GM23338 (cell line): ENCODE data around the gene ZMYM4. TPM values are rescaled to one million over a fixed set of nuclear protein-coding genes. Genes with fewer than 3 reads are reported as not detected.

ENCODE experiments used
- ATAC-seq: fragments of 200-7000 bp; cut with Tn5 transposase; 3 replicates; pipeline ENCODE4 v1.9.1; 2020
- DNase-seq: peaks from one replicate; pipeline ENCODE4 v3.0.0-alpha.2; 2015; ENCODE audit warnings: low spot score
- H2AFZ ChIP-seq: fragments of 200-600 bp; sonication (generic); 2 replicates; pipeline ENCODE4 v1.8.0; 2016; ENCODE audit warnings: antibody characterized with exemption, mild to moderate bottlenecking, moderate library complexity
- H3F3A ChIP-seq: fragments of 200-600 bp; sonication (generic); replicated peaks from 2 replicates; pipeline ENCODE4 v1.8.0; 2017; ENCODE audit warnings: antibody characterized with exemption, mixed run types, low read depth
- H3K27ac ChIP-seq: fragments of 200-600 bp; sonication (generic); 2 replicates; pipeline ENCODE4 v1.6.1; 2016; ENCODE audit warnings: low read depth
- H3K27me3 ChIP-seq: fragments of 200-600 bp; sonication (generic); 2 replicates; pipeline ENCODE4 v1.8.0; 2016; ENCODE audit warnings: mild to moderate bottlenecking, mixed run types, moderate library complexity; ENCODE audit not compliant: insufficient read depth
- H3K36me3 ChIP-seq: fragments of 200-600 bp; sonication (generic); 2 replicates; pipeline ENCODE4 v1.8.0; 2016; ENCODE audit warnings: mild to moderate bottlenecking; ENCODE audit not compliant: insufficient read depth
- H3K4me1 ChIP-seq: fragments of 200-600 bp; sonication (generic); 2 replicates; pipeline ENCODE4 v1.8.0; 2016; ENCODE audit warnings: mild to moderate bottlenecking, moderate library complexity; ENCODE audit not compliant: insufficient read depth
- H3K4me2 ChIP-seq: fragments of 200-600 bp; sonication (generic); 2 replicates; pipeline ENCODE4 v1.7.1; 2017; ENCODE audit warnings: mixed run types
- H3K4me3 ChIP-seq: fragments of 200-600 bp; sonication (generic); 2 replicates; pipeline ENCODE4 v1.6.1; 2016; ENCODE audit warnings: mixed run types
- H3K79me2 ChIP-seq: fragments of 200-600 bp; sonication (generic); replicated peaks from 2 replicates; pipeline ENCODE4 v1.8.0; 2017; ENCODE audit warnings: mild to moderate bottlenecking; ENCODE audit not compliant: insufficient read depth
- H3K9me2 ChIP-seq: fragments of 200-600 bp; sonication (generic); 2 replicates; pipeline ENCODE4 v1.8.0; 2017; ENCODE audit not compliant: insufficient read depth
- H4K20me1 ChIP-seq: fragments of 200-600 bp; sonication (generic); replicated peaks from 2 replicates; pipeline ENCODE4 v1.8.0; 2017; ENCODE audit warnings: mild to moderate bottlenecking; ENCODE audit not compliant: insufficient read depth
- H3K27ac Mint-ChIP-seq: 2 replicates; pipeline ENCODE4 v1.8.0; 2020; ENCODE audit warnings: inconsistent platforms, mild to moderate bottlenecking, moderate library complexity, mixed read lengths
- H3K27me3 Mint-ChIP-seq: 3 replicates; pipeline ENCODE4 v1.8.0; 2022; ENCODE audit warnings: low read depth, mild to moderate bottlenecking, moderate library complexity, mixed read lengths, inconsistent platforms; ENCODE audit not compliant: insufficient read depth, poor library complexity
- H3K36me3 Mint-ChIP-seq: 3 replicates; pipeline ENCODE4 v1.8.0; 2021; ENCODE audit warnings: low read depth, mild to moderate bottlenecking, inconsistent platforms, moderate library complexity, mixed read lengths
- H3K4me1 Mint-ChIP-seq: 3 replicates; pipeline ENCODE4 v1.8.0; 2020; ENCODE audit warnings: mild to moderate bottlenecking, inconsistent platforms, mixed read lengths
- H3K4me3 Mint-ChIP-seq: 3 replicates; pipeline ENCODE4 v1.8.0; 2021; ENCODE audit warnings: moderate library complexity, mild to moderate bottlenecking, inconsistent platforms, mixed read lengths
- H3K9me3 Mint-ChIP-seq: 3 replicates; pipeline ENCODE4 v1.8.0; 2020; ENCODE audit warnings: moderate library complexity, mild to moderate bottlenecking, inconsistent platforms, mixed read lengths
- CREB1 ChIP-seq: fragments of 250-450 bp; sonication (Bioruptor Pico); IDR thresholded peaks from 2 replicates; pipeline ENCODE4 v1.5.0; 2020; ENCODE audit warnings: low read depth, mild to moderate bottlenecking, moderate library complexity
- CTCF ChIP-seq, 2 experiments: fragments of 200-600 bp in 1 of 2; sonication (generic) in 1 of 2; conservative IDR thresholded peaks; 2 replicates each; pipeline versions ENCODE4 v1.5.1 to v1.6.1; 2016 to 2017; ENCODE audit warnings: antibody characterized with exemption in 2 of 2, low read depth in 2 of 2, mild to moderate bottlenecking in 2 of 2, moderate library complexity in 1 of 2
- ETS1 ChIP-seq: IDR thresholded peaks from 2 replicates; pipeline ENCODE4 v1.6.1; 2016; ENCODE audit warnings: antibody characterized with exemption
- EZH2 ChIP-seq: fragments of 200-600 bp; sonication (generic); IDR thresholded peaks from one replicate; pipeline ENCODE4 v1.8.0; 2017; ENCODE audit warnings: antibody characterized with exemption, mild to moderate bottlenecking, low read depth; ENCODE audit not compliant: unreplicated experiment
- EZH2phosphoT487 ChIP-seq: fragments of 200-600 bp; sonication (generic); IDR thresholded peaks from one replicate; pipeline ENCODE4 v1.8.1; 2018; ENCODE audit warnings: antibody characterized with exemption; ENCODE audit not compliant: unreplicated experiment
- JUNB ChIP-seq: IDR thresholded peaks from one replicate; pipeline ENCODE4 v1.6.1; 2016; ENCODE audit warnings: antibody characterized with exemption; ENCODE audit not compliant: unreplicated experiment
- NANOG ChIP-seq: IDR thresholded peaks from 2 replicates; pipeline ENCODE4 v1.6.1; 2016; ENCODE audit warnings: antibody characterized with exemption, borderline replicate concordance
- POLR2AphosphoS5 ChIP-seq: IDR thresholded peaks from 2 replicates; pipeline ENCODE4 v1.6.1; 2016; ENCODE audit warnings: antibody characterized with exemption, low read depth
- REST ChIP-seq: IDR thresholded peaks from one replicate; pipeline ENCODE4 v1.6.1; 2018; ENCODE audit warnings: antibody characterized with exemption; ENCODE audit not compliant: unreplicated experiment
- STAT1 ChIP-seq: IDR thresholded peaks from one replicate; pipeline ENCODE4 v1.6.1; 2016; ENCODE audit warnings: antibody characterized with exemption; ENCODE audit not compliant: unreplicated experiment
- ZNF114 ChIP-seq: fragments of 250-450 bp; sonication (Bioruptor Pico); IDR thresholded peaks from 2 replicates; pipeline ENCODE4 v1.5.0; 2020; ENCODE audit warnings: mild to moderate bottlenecking, moderate library complexity
- ZNF331 ChIP-seq: fragments of 250-450 bp; sonication (Bioruptor Pico); IDR thresholded peaks from 2 replicates; pipeline ENCODE4 v1.5.0; 2020; ENCODE audit warnings: low read depth, mild to moderate bottlenecking, moderate library complexity
- ZNF462 ChIP-seq: fragments of 250-450 bp; sonication (Bioruptor Pico); IDR thresholded peaks from 2 replicates; pipeline ENCODE4 v1.5.0; 2020; ENCODE audit warnings: mild to moderate bottlenecking, moderate library complexity
- polyA plus RNA-seq: library from polyadenylated mRNA; unstranded; fragments of >200 nt; fragmentation: Nextera tagmentation; extraction: Ambion mirVana; gene quantifications from 2 replicates; pipeline ENCODE4 v1.2.1, GENCODE V29; 2016
- total RNA-seq: library from RNA; depleted of rRNA; stranded (reverse); fragments of >200 nt; shearing (Covaris generic); gene quantifications from 2 replicates; pipeline ENCODE4 v1.2.3, GENCODE V29; 2014

The ZMYM4 gene
- total and polyA plus RNA-seq, 2 experiments from 2014 or later = 65.4 to 68.5 TPM

GRCh38 chr1:35430762-35431161 lies 162.3 kb downstream of the ZMYM4 start:
- Histone ChIP-seq H3K79me2 (no peaks in the 10 kb centered on the region), H4K20me1 (no peaks in the 10 kb centered on the region; the same call in 1 of the 2 replicates), H3K4me3 (no peak overlapping the region), H3F3A (no peaks in the 10 kb centered on the region), H3K27me3 (no peaks in the 10 kb centered on the region), H3K27ac (no peak overlapping the region), H3K9me2 (no peaks in the 10 kb centered on the region), H3K4me1 (peaks cover 12% of the 10 kb centered on the region; the same call in 1 of the 2 replicates), H2AFZ (no peak overlapping the region), H3K36me3 (no peaks in the 10 kb centered on the region; the same call in 1 of the 2 replicates), H3K4me2 (no peak overlapping the region)
- Mint-ChIP-seq H3K36me3 (peaks cover 41% of the 10 kb centered on the region), H3K27me3 (peaks cover 9% of the 10 kb centered on the region), H3K4me1 (peaks cover 16% of the 10 kb centered on the region), H3K4me3 (no peak overlapping the region), H3K27ac (no peak overlapping the region), H3K9me3 (no peaks in the 10 kb centered on the region)
- no peak for TF ChIP-seq ZNF462 (CRISPR knock-in tag)
- TF ChIP-seq ZNF331 = no peak
- no peak for TF ChIP-seq EZH2
- no peak for TF ChIP-seq NANOG
- no peak for TF ChIP-seq STAT1
- no peak for TF ChIP-seq ZNF114
- no peak for TF ChIP-seq POLR2AphosphoS5
- no peak for TF ChIP-seq CTCF (conservative IDR thresholded peaks at IDR 0.05; ENCODE audit: low read depth in 2 of 2)
- TF ChIP-seq JUNB = no peak
- no peak for TF ChIP-seq CREB1 (CRISPR knock-in tag)
- no peak for TF ChIP-seq ETS1
- TF ChIP-seq EZH2phosphoT487 = no peak
- no peak for TF ChIP-seq REST
- peak; percentile 18 for DNase-seq
- no peak for ATAC-seq
